GM19455 (cell line): ENCODE data around the gene ABCA13.
"Not testable (repeated sequence)": the region's sequence is repeated elsewhere in the genome, so short reads cannot be mapped to it uniquely, and the experiment has no call there.

Experiments
- ATAC-seq: cut with Tn5 transposase; IDR thresholded peaks from one replicate; pipeline ENCODE4 v1.9.1; 2021; ENCODE audit not compliant: unreplicated experiment

The ABCA13 gene

GRCh38 chr7:48171202-48171601 lies at the start of gene ABCA13:
TSS of gene ABCA13 (plus strand) at chr7:48171458. CDS start at chr7:48171484, 26 bp downstream.
- ATAC-seq, result no peak

- ATAC-seq, result no peak
These were observed 45.2 kb upstream of the ABCA13 start for GRCh38 chr7:48126037-48126436.

GRCh38 chr7:48130658-48131108 lies 40.6 kb upstream of the ABCA13 start:
- peak; percentile 86 for ATAC-seq

GRCh38 chr7:48132792-48133191 lies 38.5 kb upstream of the ABCA13 start:
- no peak for ATAC-seq

- ATAC-seq, result no peak
These were observed 31.8 kb upstream of the ABCA13 start for GRCh38 chr7:48139459-48139858.

GRCh38 chr7:48140001-48140681 lies 31.1 kb upstream of the ABCA13 start:
- ATAC-seq, result no peak

GRCh38 chr7:48141521-48141920 lies 29.7 kb upstream of the ABCA13 start:
- no peak for ATAC-seq

GRCh38 chr7:48144291-48144768 lies 26.9 kb upstream of the ABCA13 start:
- no peak for ATAC-seq

- ATAC-seq, result no peak
These were observed 24.1 kb upstream of the ABCA13 start for GRCh38 chr7:48147078-48147591.

GRCh38 chr7:48147690-48148089 lies 23.6 kb upstream of the ABCA13 start:
- not testable (repeated sequence) for ATAC-seq

- ATAC-seq, result no peak
These were observed 22.9 kb upstream of the ABCA13 start for GRCh38 chr7:48148311-48148710.

GRCh38 chr7:48149058-48149457 lies 22.2 kb upstream of the ABCA13 start:
- no peak for ATAC-seq

- ATAC-seq, result no peak
These were observed 21.2 kb upstream of the ABCA13 start for GRCh38 chr7:48150086-48150485.

- ATAC-seq, result no peak
These were observed 16.4 kb upstream of the ABCA13 start for GRCh38 chr7:48154792-48155413.

GRCh38 chr7:48158404-48158803 lies 12.9 kb upstream of the ABCA13 start:
- ATAC-seq, result no peak

GRCh38 chr7:48161407-48162125 lies 9.7 kb upstream of the ABCA13 start:
- no peak for ATAC-seq

- no peak for ATAC-seq
These were observed 6.1 kb upstream of the ABCA13 start for GRCh38 chr7:48165157-48165556.

GRCh38 chr7:48168159-48168558 lies 3.1 kb upstream of the ABCA13 start:
- ATAC-seq, result no peak

GRCh38 chr7:48170506-48170905 lies 752 bp upstream of the ABCA13 start:
- no peak for ATAC-seq

- no peak for ATAC-seq
These were observed 2.1 kb downstream of the ABCA13 start for GRCh38 chr7:48173313-48173712.

- no peak for ATAC-seq
These were observed 2.6 kb downstream of the ABCA13 start for GRCh38 chr7:48173756-48174382.
